DMS114 treated with DMSO at 0.1 percent for 48 hours (cell line): ENCODE data around the gene NR1D2.
A peak's percentile ranks its signal among the peaks of the same experiment; 100 is the strongest.

Experiments
- DNase-seq: peaks from one replicate; lab custom pipeline; 2025; ENCODE audit not compliant: unreplicated experiment; lab: John Stamatoyannopoulos, UW

Gene NR1D2

GRCh38 chr3:23928524-23928923, 16.6 kb upstream of the NR1D2 start:
- no peak for DNase-seq

- DNase-seq, result no peak
Observed at GRCh38 chr3:23931597-23931996, 13.5 kb upstream of the NR1D2 start.

GRCh38 chr3:23932571-23932970, 12.5 kb upstream of the NR1D2 start:
- no peak for DNase-seq

- no peak for DNase-seq
Observed at GRCh38 chr3:23934253-23934652, 10.8 kb upstream of the NR1D2 start.

GRCh38 chr3:23937296-23937695, 7.8 kb upstream of the NR1D2 start:
- DNase-seq, result no peak

- no peak for DNase-seq
Observed at GRCh38 chr3:23938688-23939087, 6.4 kb upstream of the NR1D2 start.

- no peak for DNase-seq
Observed at GRCh38 chr3:23940775-23941174, 4.3 kb upstream of the NR1D2 start.

GRCh38 chr3:23941440-23941839, 3.6 kb upstream of the NR1D2 start:
- DNase-seq, result no peak

GRCh38 chr3:23942546-23942945, 2.5 kb upstream of the NR1D2 start:
- no peak for DNase-seq

GRCh38 chr3:23944007-23944783, 891 bp upstream of the NR1D2 start:
- DNase-seq, result no peak

- DNase-seq, result no peak
Observed at GRCh38 chr3:23945663-23945912, 502 bp downstream of the NR1D2 start.

GRCh38 chr3:23945913-23946687, 1.0 kb downstream of the NR1D2 start:
- peak; percentile 77 for DNase-seq

GRCh38 chr3:23948761-23949160, 3.7 kb downstream of the NR1D2 start:
- DNase-seq, result no peak

- DNase-seq, result no peak
Observed at GRCh38 chr3:23949784-23950183, 4.7 kb downstream of the NR1D2 start.

- no peak for DNase-seq
Observed at GRCh38 chr3:23950293-23950692, 5.2 kb downstream of the NR1D2 start.

GRCh38 chr3:23952646-23953045, 7.6 kb downstream of the NR1D2 start:
- no peak for DNase-seq

- no peak for DNase-seq
Observed at GRCh38 chr3:23953523-23953922, 8.4 kb downstream of the NR1D2 start.

- DNase-seq, result no peak
Observed at GRCh38 chr3:23954144-23954543, 9.1 kb downstream of the NR1D2 start.

- DNase-seq, result no peak
Observed at GRCh38 chr3:23956701-23957100, 11.6 kb downstream of the NR1D2 start.

GRCh38 chr3:23959135-23959900, 14.2 kb downstream of the NR1D2 start:
- DNase-seq, result no peak

- no peak for DNase-seq
Observed at GRCh38 chr3:23960649-23961048, 15.6 kb downstream of the NR1D2 start.

GRCh38 chr3:23961066-23961465, 16.0 kb downstream of the NR1D2 start:
- no peak for DNase-seq
